NCI-H226 (cell line): ENCODE measurements around the gene ARHGEF4.

ENCODE experiments used
- DNase-seq: peaks from one replicate; pipeline ENCODE4 v3.0.0-alpha.2; 2015

ARHGEF4 gene

GRCh38 chr2:130818809-130819208, 17.9 kb upstream of the ARHGEF4 start:
- DNase-seq: no peak

GRCh38 chr2:130819226-130819607, 17.5 kb upstream of the ARHGEF4 start:
- DNase-seq: no peak

- no peak for DNase-seq
Measured at GRCh38 chr2:130819608-130820278, 17.0 kb upstream of the ARHGEF4 start.

- no peak for DNase-seq
Measured at GRCh38 chr2:130820279-130820861, 16.3 kb upstream of the ARHGEF4 start.

- DNase-seq: no peak
Measured at GRCh38 chr2:130821867-130822266, 14.8 kb upstream of the ARHGEF4 start.

- DNase-seq: no peak
Measured at GRCh38 chr2:130822766-130823165, 13.9 kb upstream of the ARHGEF4 start.

GRCh38 chr2:130823171-130823885, 13.4 kb upstream of the ARHGEF4 start:
- no peak for DNase-seq

GRCh38 chr2:130823886-130824491, 12.7 kb upstream of the ARHGEF4 start:
- no peak for DNase-seq

GRCh38 chr2:130824492-130825061, 12.1 kb upstream of the ARHGEF4 start:
- peak; percentile 93 for DNase-seq

GRCh38 chr2:130825231-130825965, 11.3 kb upstream of the ARHGEF4 start:
- DNase-seq: no peak

- no peak for DNase-seq
Measured at GRCh38 chr2:130825966-130826253, 10.8 kb upstream of the ARHGEF4 start.

- no peak for DNase-seq
Measured at GRCh38 chr2:130826419-130826818, 10.3 kb upstream of the ARHGEF4 start.

GRCh38 chr2:130826821-130827501, 9.8 kb upstream of the ARHGEF4 start:
- no peak for DNase-seq

- DNase-seq: peak; percentile 91
Measured at GRCh38 chr2:130827502-130828251, 9.0 kb upstream of the ARHGEF4 start.

GRCh38 chr2:130828461-130828860, 8.3 kb upstream of the ARHGEF4 start:
- peak; percentile 33 for DNase-seq

- DNase-seq: peak; percentile 92
Measured at GRCh38 chr2:130829015-130829414, 7.7 kb upstream of the ARHGEF4 start.

GRCh38 chr2:130830538-130830937, 6.2 kb upstream of the ARHGEF4 start:
- no peak for DNase-seq

- DNase-seq: no peak
Measured at GRCh38 chr2:130831356-130831755, 5.4 kb upstream of the ARHGEF4 start.

- DNase-seq: no peak
Measured at GRCh38 chr2:130832296-130832940, 4.3 kb upstream of the ARHGEF4 start.

- peak; percentile 11 for DNase-seq
Measured at GRCh38 chr2:130834091-130834930, 2.4 kb upstream of the ARHGEF4 start.
